AG20443 (cell line): ENCODE measurements around the gene AGBL5.
A peak's percentile ranks its signal among the peaks of the same experiment; 100 is the strongest.
"Not testable (repeated sequence)": the region's sequence is repeated elsewhere in the genome, so short reads cannot be mapped to it uniquely, and the experiment has no call there.

ENCODE experiments used
- DNase-seq: peaks from one replicate; pipeline ENCODE4 v3.0.0; 2012; ENCODE audit warnings: low spot score, mixed read lengths

The AGBL5 gene

GRCh38 chr2:27051902-27052645, 606 bp downstream of the AGBL5 start:
- DNase-seq: no peak

DNA sequence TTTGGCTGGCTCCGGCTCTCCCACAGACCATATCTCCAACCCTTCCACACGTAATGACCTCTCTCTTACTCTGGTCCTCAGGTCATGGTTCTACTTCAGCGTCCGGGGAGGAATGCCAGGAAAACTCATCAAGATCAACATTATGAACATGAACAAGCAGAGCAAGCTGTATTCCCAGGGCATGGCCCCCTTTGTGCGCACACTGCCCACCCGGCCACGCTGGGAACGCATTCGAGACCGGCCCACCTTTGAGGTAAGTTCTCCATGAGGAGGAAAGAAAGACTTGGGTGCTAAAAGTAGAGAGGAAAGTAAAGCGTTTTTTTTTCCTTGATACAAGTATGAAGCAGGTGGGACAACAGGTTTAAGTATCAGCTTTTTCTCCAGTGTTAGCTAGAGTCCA, 1.9 kb downstream of the AGBL5 start:
- DNase-seq: no peak

DNA sequence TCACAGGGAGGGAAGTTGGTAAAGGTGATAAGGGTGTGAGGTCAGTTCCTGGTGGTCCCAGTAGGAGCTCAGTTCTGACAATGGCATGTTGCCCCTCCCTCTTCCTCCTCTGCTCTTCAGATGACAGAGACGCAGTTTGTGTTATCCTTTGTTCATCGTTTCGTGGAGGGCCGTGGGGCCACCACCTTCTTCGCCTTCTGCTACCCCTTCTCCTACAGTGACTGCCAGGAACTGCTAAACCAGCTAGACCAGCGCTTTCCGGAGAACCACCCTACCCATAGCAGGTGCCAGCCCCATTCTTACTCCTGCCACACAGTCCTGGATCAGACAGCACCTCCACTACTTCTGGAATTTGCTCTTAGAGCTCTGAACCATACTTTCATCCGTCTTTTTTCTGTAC, 2.3 kb downstream of the AGBL5 start:
- DNase-seq: no peak

DNA sequence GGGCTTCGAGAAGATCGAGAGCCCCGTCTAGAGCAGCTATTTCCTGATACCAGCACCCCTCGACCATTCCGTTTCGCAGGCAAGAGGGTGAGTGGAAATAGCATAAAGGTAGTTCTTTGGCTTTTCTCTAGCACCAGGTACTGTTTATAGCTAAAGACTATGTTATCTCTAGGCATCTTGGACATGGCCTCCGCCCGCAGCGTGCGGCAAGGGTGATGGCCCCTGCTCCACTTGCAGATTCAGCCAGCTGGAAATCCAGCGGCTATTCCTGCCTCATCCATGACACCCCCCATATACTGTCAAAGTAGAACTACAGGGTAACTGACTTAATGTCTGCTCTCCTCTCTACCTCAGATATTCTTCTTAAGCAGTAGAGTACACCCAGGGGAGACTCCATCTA, 3.3 kb downstream of the AGBL5 start:
- DNase-seq: no peak

- DNase-seq: no peak
These were observed 5.7 kb downstream of the AGBL5 start for GRCh38 chr2:27057184-27057583.

GRCh38 chr2:27058210-27058609, 6.7 kb downstream of the AGBL5 start:
- no peak for DNase-seq

DNA sequence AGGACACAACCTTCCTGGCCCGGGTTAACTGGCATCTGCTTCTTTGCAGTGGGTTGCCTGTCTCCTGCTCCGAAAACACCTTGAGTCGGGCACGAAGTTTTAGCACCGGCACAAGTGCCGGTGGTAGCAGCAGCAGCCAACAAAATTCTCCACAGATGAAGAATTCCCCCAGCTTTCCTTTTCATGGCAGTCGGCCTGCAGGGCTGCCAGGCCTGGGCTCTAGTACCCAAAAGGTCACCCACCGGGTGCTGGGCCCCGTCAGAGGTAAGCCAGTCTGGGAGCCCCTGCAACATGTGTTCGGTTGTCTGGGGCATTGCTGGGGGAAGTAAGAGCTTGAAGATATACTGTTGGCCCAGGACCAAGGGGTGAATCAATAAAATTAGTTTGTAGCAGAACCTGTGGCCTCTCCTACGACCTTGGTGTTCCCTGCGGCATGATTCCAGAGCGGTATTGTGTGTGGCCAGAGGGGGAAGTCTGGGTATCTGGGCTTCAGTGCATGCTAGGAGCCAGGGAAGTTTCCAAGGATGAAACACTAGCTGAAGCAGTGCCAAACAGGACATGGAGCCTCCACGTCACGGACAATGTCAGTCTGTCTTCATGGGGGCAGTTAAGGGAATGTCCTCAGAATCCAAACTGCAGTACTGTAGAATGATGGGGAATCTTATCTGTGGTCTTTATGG, 7.8 kb downstream of the AGBL5 start:
- no peak for DNase-seq

DNA sequence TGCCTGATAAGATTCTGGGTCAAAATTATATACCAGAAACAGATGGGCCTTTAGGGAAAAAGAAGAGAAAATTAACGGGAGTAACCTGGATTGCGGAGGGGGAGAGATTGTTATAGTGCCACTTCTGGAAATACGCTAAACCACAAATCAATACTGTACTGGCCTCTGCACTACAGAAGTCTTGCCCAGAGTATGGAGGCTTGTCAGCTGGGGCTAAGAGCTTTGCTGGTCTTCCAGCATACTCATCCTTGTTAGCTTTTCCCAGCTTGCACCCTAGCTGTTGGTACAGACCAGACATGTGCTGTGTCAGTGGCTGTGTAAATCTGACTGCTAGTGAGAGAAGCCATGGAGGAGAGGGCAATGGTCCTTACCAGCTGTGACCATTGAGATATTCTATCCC, 8.9 kb downstream of the AGBL5 start:
- DNase-seq: no peak

DNA sequence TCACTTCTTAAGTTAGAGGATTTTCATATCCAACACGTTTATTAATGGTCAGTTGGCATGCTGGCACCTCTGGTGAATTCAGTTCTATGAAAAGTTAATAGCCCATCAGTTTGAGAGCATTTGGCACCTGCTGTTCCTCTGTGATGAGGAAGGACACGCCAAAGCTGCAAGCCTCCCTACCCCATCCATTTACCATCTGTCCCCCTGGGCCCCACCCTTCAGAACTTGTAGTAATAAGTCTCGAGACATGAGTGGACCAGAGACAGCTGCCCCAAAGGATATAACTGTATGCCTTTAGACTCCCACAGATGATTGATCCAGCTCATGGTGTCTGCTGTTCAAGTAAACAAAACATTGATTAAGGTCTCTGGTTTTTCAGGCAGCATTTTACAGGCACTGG, 13.7 kb downstream of the AGBL5 start:
- no peak for DNase-seq

DNA sequence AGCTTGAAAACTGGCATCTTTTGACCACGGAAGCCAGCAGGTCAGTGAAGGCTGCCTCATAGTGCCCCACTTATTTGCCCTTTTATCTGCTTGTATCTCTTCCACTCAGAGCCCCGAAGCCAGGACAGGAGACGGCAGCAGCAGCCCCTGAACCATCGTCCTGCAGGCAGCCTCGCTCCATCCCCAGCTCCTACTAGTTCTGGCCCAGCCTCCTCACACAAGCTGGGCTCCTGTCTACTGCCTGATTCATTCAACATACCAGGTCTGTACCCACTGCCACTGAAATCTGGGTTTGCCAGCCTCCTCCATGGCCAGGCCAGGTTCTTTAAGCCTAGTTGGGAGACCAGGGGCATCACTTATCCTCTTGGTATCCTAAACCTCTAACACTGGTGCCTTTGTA, 15.9 kb downstream of the AGBL5 start:
- DNase-seq: no peak

- DNase-seq: no peak
These were observed 18.0 kb downstream of the AGBL5 start for GRCh38 chr2:27069436-27069835.

DNA sequence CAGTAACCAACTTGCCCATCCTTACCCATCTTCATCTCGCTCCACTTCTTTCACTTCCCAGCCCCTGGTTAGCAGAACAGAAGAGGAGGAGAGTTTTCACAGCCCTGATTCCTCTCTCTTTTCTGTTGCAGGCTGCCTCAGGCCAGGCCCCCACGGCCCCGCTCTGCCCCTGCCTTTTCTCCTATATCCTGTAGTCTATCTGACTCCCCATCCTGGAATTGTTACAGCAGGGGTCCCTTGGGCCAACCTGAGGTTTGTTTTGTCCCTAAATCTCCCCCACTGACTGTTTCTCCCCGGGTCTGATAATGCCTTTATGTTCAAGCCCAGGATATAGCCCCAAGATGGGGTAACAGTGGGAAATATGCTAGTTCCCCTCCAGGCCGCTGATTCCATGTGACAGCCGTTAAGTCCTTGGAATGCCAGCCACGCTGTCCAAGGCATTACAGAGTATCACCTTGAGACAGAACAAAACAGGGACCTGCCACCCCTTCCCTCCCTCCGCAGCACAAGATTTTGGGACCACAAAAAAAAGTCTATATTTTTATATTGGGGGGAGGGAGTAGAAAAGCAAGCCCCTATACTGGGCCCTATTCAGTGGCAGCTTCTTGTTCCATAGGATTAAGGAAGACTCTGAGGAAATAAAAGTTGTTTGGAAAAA, 18.6 kb downstream of the AGBL5 start:
- no peak for DNase-seq

GRCh38 chr2:27070653-27071276, 19.3 kb downstream of the AGBL5 start:
- DNase-seq: no peak

DNA sequence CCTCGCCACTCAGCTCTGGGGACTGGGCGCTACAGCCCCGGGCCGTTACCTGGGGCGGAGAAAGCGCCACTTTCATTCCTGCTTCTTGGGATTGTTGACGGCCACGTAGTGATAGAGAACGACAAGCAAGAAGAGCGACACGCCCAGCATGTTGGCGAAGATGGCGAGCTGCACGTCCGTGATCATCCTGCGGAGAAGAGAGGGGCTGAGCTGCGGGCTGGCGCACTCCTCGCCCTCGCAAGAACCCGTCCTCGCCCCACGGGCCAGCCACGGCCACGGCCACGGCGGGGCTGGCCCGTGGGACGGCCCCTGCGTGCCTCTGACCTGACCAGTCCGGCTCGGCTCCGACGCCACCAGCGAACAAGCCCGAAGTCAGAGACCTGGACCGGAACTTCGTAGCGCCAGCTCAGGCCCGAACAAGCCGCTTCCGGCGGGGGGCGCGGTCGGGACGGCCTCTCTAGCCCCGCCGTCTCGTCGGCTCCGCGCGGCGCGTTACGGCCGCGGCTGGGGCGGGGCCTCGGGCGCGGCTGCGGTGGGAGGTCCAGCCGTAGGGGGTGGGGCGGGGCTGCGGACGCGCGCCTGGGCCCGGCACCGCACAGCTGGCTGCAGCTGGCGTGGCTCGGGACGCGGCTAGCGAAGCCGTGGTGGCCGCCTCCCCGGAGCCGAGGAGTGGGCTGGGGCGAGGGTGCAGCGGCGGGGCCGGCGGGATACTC, 20.0 kb downstream of the AGBL5 start, which contains the start of gene OST4:
TSS of gene OST4 (minus strand) at position 378 of the 713 bp plus-strand sequence.
- DNase-seq: peak; percentile 97

GRCh38 chr2:27071990-27072830, 20.7 kb downstream of the AGBL5 start:
- DNase-seq: no peak

DNA sequence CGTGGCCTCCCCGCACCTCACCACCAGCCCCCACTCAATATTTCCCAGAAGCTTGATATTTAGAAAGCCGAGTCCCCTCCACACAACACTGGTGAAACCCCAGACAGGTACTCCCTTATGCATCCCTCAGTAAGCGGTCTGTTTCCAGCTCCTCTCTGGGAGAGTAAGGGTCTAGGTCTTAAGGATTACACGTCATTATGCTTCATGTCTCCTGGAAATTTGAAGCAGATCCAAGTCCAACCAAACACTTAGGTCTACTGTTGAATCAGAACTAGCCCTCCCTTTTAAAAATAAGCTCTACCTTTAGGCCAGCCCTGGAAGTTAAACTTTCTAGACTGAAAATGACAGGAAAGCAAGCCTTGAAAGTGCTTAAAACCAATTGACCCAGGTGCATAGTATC, 21.5 kb downstream of the AGBL5 start:
- DNase-seq: no peak

DNA sequence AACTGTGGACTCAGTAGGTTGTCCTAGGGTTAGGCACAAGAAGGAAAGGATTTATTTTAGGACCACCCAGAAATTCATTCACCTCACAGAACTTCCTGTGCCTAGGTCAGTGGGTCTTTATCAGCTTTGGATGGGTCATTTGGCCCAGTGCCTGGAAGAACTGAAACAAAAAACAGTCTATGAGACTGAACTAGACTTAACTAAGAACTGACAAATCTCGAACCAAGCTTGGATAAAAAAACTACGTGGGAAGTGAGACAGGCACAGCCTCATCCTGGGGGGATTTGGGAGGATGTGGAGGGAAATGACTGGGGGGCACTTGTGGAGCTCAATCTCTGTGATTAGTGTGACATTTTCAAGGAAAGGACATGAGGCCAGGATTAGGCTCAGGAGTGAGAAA, 22.3 kb downstream of the AGBL5 start:
- DNase-seq: no peak

DNA sequence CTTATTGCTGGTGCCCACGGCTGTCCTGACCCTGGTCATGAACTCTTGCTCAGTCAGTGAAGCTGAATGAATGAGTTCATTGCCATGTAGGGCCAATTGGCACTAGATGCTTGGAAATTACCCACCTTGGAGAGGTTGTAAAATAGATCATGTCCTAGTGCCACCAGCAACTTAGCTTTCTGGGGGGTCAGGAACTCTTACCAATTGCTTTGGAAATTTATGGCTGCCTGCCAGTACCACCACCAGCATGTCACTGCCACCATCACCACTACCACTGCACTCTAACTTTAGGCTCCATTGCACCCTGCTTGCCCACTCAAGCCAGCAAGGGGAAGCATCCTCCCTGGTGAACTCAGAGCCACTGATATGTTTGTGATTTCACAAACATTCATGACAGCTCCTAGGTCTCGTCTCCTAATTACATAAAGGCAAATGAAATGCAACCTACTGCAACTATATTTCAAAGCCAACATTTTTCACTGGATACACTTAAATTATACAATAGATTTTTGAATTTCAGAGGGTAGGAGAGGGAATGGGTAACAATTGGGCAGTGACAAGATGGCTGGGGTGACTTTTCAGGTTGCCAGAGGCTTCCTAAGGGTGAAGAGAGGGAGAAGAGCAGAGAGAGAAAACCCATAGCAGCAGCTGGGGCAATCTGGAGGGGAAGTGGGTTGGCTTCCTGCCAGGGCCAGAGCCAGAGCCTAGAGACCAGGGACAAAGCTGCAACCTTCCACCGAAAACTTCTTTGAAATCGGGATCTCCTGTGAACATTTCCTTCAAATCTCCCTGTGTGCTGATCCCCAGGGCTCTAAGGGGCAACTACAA, 23.5 kb downstream of the AGBL5 start:
- DNase-seq: no peak

- not testable (repeated sequence) for DNase-seq
These were observed 24.1 kb downstream of the AGBL5 start for GRCh38 chr2:27075566-27075871.

- DNase-seq: no peak
These were observed 24.9 kb downstream of the AGBL5 start for GRCh38 chr2:27076323-27076722.
